Mucosa of descending colon (tissue), 3 donors: ENCODE data around the gene NFASC. TPM values are rescaled to one million over a fixed set of nuclear protein-coding genes. Genes with fewer than 3 reads are reported as not detected.

Source experiments
- ATAC-seq: fragments of 200-7000 bp; cut with Tn5 transposase; one replicate; pipeline ENCODE4 v1.9.1; 2020; ENCODE audit warnings: mild to moderate bottlenecking, moderate library complexity
- DNase-seq, 3 donors: peaks; one replicate each; pipeline ENCODE4 v3.0.0-alpha.2; 2020
- H3K36me3 ChIP-seq: fragments of 200-600 bp; one replicate; pipeline ENCODE4 v1.8.0; 2021; ENCODE audit warnings: low read depth, mild to moderate bottlenecking
- H3K4me1 ChIP-seq: fragments of 200-600 bp; one replicate; pipeline ENCODE4 v1.8.0; 2021; ENCODE audit warnings: low read depth, mild to moderate bottlenecking
- H3K4me3 ChIP-seq: fragments of 200-600 bp; one replicate; pipeline ENCODE4 v1.8.0; 2021; ENCODE audit warnings: mild to moderate bottlenecking
- H3K9me3 ChIP-seq: fragments of 200-600 bp; one replicate; pipeline ENCODE4 v1.8.0; 2021; ENCODE audit warnings: mild to moderate bottlenecking
- CTCF ChIP-seq: fragments of 200-600 bp; IDR thresholded peaks from one replicate; pipeline ENCODE4 v1.8.0; 2022; ENCODE audit warnings: antibody characterized with exemption, mild to moderate bottlenecking
- intact Hi-C, 2 donors: fragments of 100-400 bp; cut with DNase I in 1 of 2; cut with micrococcal nuclease in 1 of 2; formaldehyde crosslinking; loops; one replicate each; pipeline versions ENCODE4 v1.11.0 to v1.11.1; 2022; cut with DNase I, micrococcal nuclease
- total RNA-seq, 3 donors: library from RNA; stranded (reverse); fragmentation: NEBNext Ultra II Directional in 2 of 3; extraction: Animal tissue kit (Norgen Biotek cat#: 25700) in 2 of 3; gene quantifications; one replicate each; pipeline versions ENCODE4 v1.2.1 to v1.2.4, GENCODE V29; 2021 to 2023
- donor health status: DM: no; HTN: no; CAD: no; lungs with moderate emphysema.
- donor health status: DM: no; HTN: no; CAD: no.
- donor health status: DM: no; HTN: yes; CAD: no.

Gene NFASC
- total RNA-seq, 3 donors from 2014 or later, result 12.3 to 27.6 (median 22.7) TPM

GRCh38 chr1:204896787-204897469 is 26.3 kb downstream of the NFASC start:
- H3K4me1 ChIP-seq, result no peaks in the 10 kb centered on the region
- ATAC-seq (no peak), DNase-seq (no peak)
- no peak for TF ChIP-seq CTCF
- no peak overlapping the region for H3K4me3 ChIP-seq
- H3K36me3 ChIP-seq, result no peaks in the 10 kb centered on the region
- H3K9me3 ChIP-seq, result no peaks in the 10 kb centered on the region
- intact Hi-C loops, result no loop called here

- Histone ChIP-seq H3K36me3 (no peaks in the 10 kb centered on the region), H3K9me3 (no peaks in the 10 kb centered on the region), H3K4me3 (no peak overlapping the region), H3K4me1 (no peaks in the 10 kb centered on the region)
- intact Hi-C loops, result no loop called here
- TF ChIP-seq CTCF, result no peak
- no peak for DNase-seq
- no peak for ATAC-seq
These were observed 30.1 kb downstream of the NFASC start for GRCh38 chr1:204900721-204901120.

GRCh38 chr1:204902671-204903070 is 32.0 kb downstream of the NFASC start:
- ATAC-seq (no peak), DNase-seq (no peak)
- intact Hi-C loops, result no loop called here
- no peak for TF ChIP-seq CTCF
- H3K4me1 ChIP-seq, result no peaks in the 10 kb centered on the region
- H3K9me3 ChIP-seq, result no peaks in the 10 kb centered on the region
- H3K36me3 ChIP-seq, result no peaks in the 10 kb centered on the region
- H3K4me3 ChIP-seq, result no peak overlapping the region

- TF ChIP-seq CTCF, result no peak
- Histone ChIP-seq H3K4me1 (no peaks in the 10 kb centered on the region), H3K9me3 (no peaks in the 10 kb centered on the region), H3K4me3 (no peak overlapping the region), H3K36me3 (no peaks in the 10 kb centered on the region)
- ATAC-seq (no peak), DNase-seq (no peak)
- intact Hi-C loops, result no loop called here
These were observed 33.7 kb downstream of the NFASC start for GRCh38 chr1:204904228-204904810.

- no peak for DNase-seq
- no peaks in the 10 kb centered on the region for H3K4me1 ChIP-seq
- no peak for ATAC-seq
- no peaks in the 10 kb centered on the region for H3K9me3 ChIP-seq
- H3K36me3 ChIP-seq, result no peaks in the 10 kb centered on the region
- intact Hi-C loops, result no loop called here
- no peak overlapping the region for H3K4me3 ChIP-seq
- TF ChIP-seq CTCF, result no peak
These were observed 38.4 kb downstream of the NFASC start for GRCh38 chr1:204909109-204909508.
